OCI-LY7 (cell line): Measurements from ENCODE around the gene IPO11. TPM values are rescaled to one million over a fixed set of nuclear protein-coding genes. Genes with fewer than 3 reads are reported as not detected.

Experiments
- BruUV-seq: library from RNA; stranded (reverse); fragments of 400-500 nt; replicated peaks from 2 replicates; lab custom pipeline; 2021; lab: Mats Ljungman, UMichigan
- CTCF ChIA-PET: fragments of 300-600 bp; sonication (Branson Sonifier 250); formaldehyde crosslinking; loops from one replicate; lab custom pipeline; 2022; ENCODE audit warnings: antibody characterized with exemption; ENCODE audit not compliant: unreplicated experiment; lab: Charles Lee
- POLR2A ChIA-PET: fragments of 300-600 bp; sonication (Branson Sonifier 250); formaldehyde crosslinking; loops from one replicate; lab custom pipeline; 2022; ENCODE audit warnings: antibody characterized with exemption; lab: Charles Lee
- DNase-seq: peaks from one replicate; pipeline ENCODE4 v3.0.0-alpha.2; 2015; ENCODE audit warnings: low spot score
- H2AFZ ChIP-seq: fragments of 200-600 bp; sonication (generic), shearing (Covaris generic); 2 replicates; pipeline ENCODE4 v1.6.1; 2014; ENCODE audit warnings: mild to moderate bottlenecking, antibody characterized with exemption, low read length, moderate library complexity
- H3K27ac ChIP-seq: fragments of 200-600 bp; sonication (generic); 2 replicates; pipeline ENCODE4 v1.5.1; 2014; ENCODE audit warnings: mixed run types, low read depth, mild to moderate bottlenecking, moderate library complexity, low read length, inconsistent platforms; ENCODE audit not compliant: poor library complexity, severe bottlenecking
- H3K36me3 ChIP-seq: fragments of 200-600 bp; sonication (generic); 2 replicates; pipeline ENCODE4 v1.6.1; 2014; ENCODE audit warnings: mild to moderate bottlenecking, antibody characterized with exemption, low read length, moderate library complexity, mixed read lengths; ENCODE audit not compliant: insufficient read depth
- H3K4me1 ChIP-seq: fragments of 200-600 bp; sonication (generic); 2 replicates; pipeline ENCODE4 v1.5.1; 2014; ENCODE audit warnings: mild to moderate bottlenecking, low read length; ENCODE audit not compliant: insufficient read depth, poor library complexity, severe bottlenecking
- H3K4me2 ChIP-seq: fragments of 200-600 bp; sonication (generic); 2 replicates; pipeline ENCODE4 v1.6.1; 2014; ENCODE audit warnings: mild to moderate bottlenecking, low read length
- H3K4me3 ChIP-seq: fragments of 200-600 bp; sonication (generic); 2 replicates; pipeline ENCODE4 v1.5.1; 2014; ENCODE audit warnings: mild to moderate bottlenecking, low read depth, low read length; ENCODE audit not compliant: poor library complexity, severe bottlenecking
- H3K79me2 ChIP-seq: fragments of 200-600 bp; sonication (generic); 2 replicates; pipeline ENCODE4 v1.6.1; 2016; ENCODE audit warnings: low read depth, mild to moderate bottlenecking, low read length, moderate library complexity, mixed read lengths; ENCODE audit not compliant: insufficient read depth
- H3K9me2 ChIP-seq: fragments of 200-600 bp; sonication (generic); 2 replicates; pipeline ENCODE4 v1.6.1; 2016; ENCODE audit warnings: mild to moderate bottlenecking, low read length, mixed read lengths; ENCODE audit not compliant: insufficient read depth
- H3K9me3 ChIP-seq: fragments of 200-600 bp; sonication (generic); 2 replicates; pipeline ENCODE4 v1.6.1; 2014; ENCODE audit warnings: mild to moderate bottlenecking, mixed run types, low read length, mixed read lengths
- H4K20me1 ChIP-seq: fragments of 200-600 bp; sonication (generic); 2 replicates; pipeline ENCODE4 v1.6.1; 2014; ENCODE audit warnings: mild to moderate bottlenecking, antibody characterized with exemption, low read length, moderate library complexity, mixed read lengths; ENCODE audit not compliant: insufficient read depth
- EZH2phosphoT487 ChIP-seq: fragments of 200-600 bp; sonication (generic); IDR thresholded peaks from 2 replicates; pipeline ENCODE4 v1.6.1; 2018; ENCODE audit warnings: low read depth, borderline replicate concordance, mild to moderate bottlenecking, mixed run types, antibody characterized with exemption, low read length, moderate library complexity, mixed read lengths
- intact Hi-C: fragments of 100-400 bp; cut with micrococcal nuclease; formaldehyde crosslinking; loops from one replicate; pipeline ENCODE4 v1.10.0; 2022; ENCODE audit not compliant: unreplicated experiment
- total RNA-seq, 2 experiments: library from RNA; depleted of rRNA in 1 of 2; stranded (reverse); fragments of >200 nt in 1 of 2; shearing (Covaris generic) in 1 of 2; gene quantifications; 2 replicates each; pipeline ENCODE4 v1.2.3, GENCODE V29; 2014 to 2022
- TF ChIP-seq, protein P1 (sequence below): fragments of 200-600 bp; sonication (generic); conservative IDR thresholded peaks from 2 replicates; pipeline ENCODE4 v1.5.1; 2014; ENCODE audit warnings: mild to moderate bottlenecking, antibody characterized with exemption, low read length, moderate library complexity, mixed read lengths

IPO11 gene
- total RNA-seq, 2 experiments from 2014 or later, result 26.1 to 59.9 TPM

DNA sequence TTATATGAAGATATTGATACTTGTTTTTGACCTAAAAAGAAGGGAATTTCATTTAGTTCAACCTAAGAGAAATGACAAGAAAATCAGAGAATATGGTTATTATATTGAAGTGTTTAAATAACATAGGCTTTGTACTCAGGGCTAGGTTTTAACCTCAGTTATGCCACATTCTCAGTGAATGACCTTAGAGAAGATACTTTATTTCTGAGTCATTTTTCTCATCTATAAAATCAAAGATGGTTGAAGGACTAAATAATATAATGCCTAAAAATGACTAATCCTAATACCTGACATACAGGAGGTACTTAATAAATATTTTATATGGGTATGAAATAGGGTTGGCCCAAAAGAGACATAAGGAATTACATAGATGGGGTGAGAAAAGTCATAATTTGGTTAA, 41.2 kb upstream of the IPO11 start:
- no peak for TF ChIP-seq EZH2phosphoT487
- POLR2A ChIA-PET, result no interaction called here
- Histone ChIP-seq H3K9me3 (no peaks in the 10 kb centered on the region), H3K36me3 (peaks cover 91% of the 10 kb centered on the region), H3K4me1 (no peaks in the 10 kb centered on the region), H3K4me3 (no peak overlapping the region), H3K79me2 (no peaks in the 10 kb centered on the region), H2AFZ (no peak overlapping the region), H4K20me1 (no peaks in the 10 kb centered on the region), H3K27ac (no peak overlapping the region), H3K4me2 (no peak overlapping the region), H3K9me2 (no peaks in the 10 kb centered on the region)
- intact Hi-C loops, result no loop called here
- no peak for DNase-seq
- CTCF ChIA-PET, result no interaction called here
- BruUV-seq, result no TSS peak

DNA sequence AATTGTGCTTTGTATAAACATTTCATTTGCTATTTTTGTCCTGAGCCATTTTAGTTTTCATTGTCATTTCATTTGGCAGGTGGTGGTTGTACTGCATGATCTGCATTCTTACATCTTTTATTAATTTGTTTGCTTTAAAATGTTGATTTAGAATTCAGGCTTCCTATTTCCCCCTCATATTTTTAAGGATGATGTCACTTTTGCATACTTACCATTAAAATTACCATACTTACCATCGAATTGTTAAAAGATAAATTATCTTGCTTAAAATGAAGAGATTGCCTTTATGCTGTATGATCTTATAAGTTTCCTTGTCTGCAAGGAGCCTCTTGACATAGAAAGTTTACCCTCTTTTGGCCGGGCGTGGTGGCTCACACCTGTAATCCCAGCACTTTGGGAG, 40.0 kb upstream of the IPO11 start:
- CTCF ChIA-PET, result no interaction called here
- Histone ChIP-seq H3K4me3 (no peak overlapping the region), H3K36me3 (peaks cover 91% of the 10 kb centered on the region), H3K4me1 (no peaks in the 10 kb centered on the region), H2AFZ (no peak overlapping the region), H3K9me3 (no peaks in the 10 kb centered on the region), H4K20me1 (no peaks in the 10 kb centered on the region), H3K27ac (no peak overlapping the region), H3K79me2 (no peaks in the 10 kb centered on the region), H3K4me2 (no peak overlapping the region), H3K9me2 (no peaks in the 10 kb centered on the region)
- DNase-seq, result no peak
- no peak for TF ChIP-seq EZH2phosphoT487
- TF ChIP-seq, protein P1, sequence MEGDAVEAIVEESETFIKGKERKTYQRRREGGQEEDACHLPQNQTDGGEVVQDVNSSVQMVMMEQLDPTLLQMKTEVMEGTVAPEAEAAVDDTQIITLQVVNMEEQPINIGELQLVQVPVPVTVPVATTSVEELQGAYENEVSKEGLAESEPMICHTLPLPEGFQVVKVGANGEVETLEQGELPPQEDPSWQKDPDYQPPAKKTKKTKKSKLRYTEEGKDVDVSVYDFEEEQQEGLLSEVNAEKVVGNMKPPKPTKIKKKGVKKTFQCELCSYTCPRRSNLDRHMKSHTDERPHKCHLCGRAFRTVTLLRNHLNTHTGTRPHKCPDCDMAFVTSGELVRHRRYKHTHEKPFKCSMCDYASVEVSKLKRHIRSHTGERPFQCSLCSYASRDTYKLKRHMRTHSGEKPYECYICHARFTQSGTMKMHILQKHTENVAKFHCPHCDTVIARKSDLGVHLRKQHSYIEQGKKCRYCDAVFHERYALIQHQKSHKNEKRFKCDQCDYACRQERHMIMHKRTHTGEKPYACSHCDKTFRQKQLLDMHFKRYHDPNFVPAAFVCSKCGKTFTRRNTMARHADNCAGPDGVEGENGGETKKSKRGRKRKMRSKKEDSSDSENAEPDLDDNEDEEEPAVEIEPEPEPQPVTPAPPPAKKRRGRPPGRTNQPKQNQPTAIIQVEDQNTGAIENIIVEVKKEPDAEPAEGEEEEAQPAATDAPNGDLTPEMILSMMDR, result no peak
- POLR2A ChIA-PET, result no interaction called here
- BruUV-seq, result no TSS peak
- intact Hi-C loops, result no loop called here

DNA sequence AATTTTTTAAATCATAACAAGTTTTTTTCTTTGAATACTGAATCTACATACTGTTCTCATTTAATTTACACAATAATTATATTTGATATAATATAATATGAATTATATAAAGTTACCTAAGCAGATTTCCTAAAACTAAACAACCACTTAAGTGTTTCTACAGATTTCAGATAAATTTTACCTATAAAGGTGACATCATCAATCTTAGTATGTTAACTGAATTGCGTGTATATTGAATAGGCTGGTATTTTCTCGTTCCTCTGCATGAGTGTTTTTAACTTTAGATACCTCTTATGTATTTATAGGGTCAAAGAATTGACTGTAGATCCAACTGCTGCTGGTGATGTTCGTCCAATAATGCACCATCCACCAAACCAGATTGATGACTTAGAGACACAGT, 39.2 kb upstream of the IPO11 start:
- ChIA-PET CTCF (no interaction called here), POLR2A (no interaction called here)
- no peak for DNase-seq

More for the DNA sequence above, 39.2 kb upstream of the IPO11 start:
- intact Hi-C loops, result no loop called here
- Histone ChIP-seq H3K79me2 (no peaks in the 10 kb centered on the region), H3K4me1 (no peaks in the 10 kb centered on the region), H3K9me2 (no peaks in the 10 kb centered on the region), H4K20me1 (no peaks in the 10 kb centered on the region), H2AFZ (no peak overlapping the region), H3K9me3 (no peaks in the 10 kb centered on the region), H3K4me2 (no peak overlapping the region), H3K4me3 (no peak overlapping the region), H3K27ac (no peak overlapping the region), H3K36me3 (peaks cover 92% of the 10 kb centered on the region)
- no TSS peak for BruUV-seq
- no peak for TF ChIP-seq EZH2phosphoT487
- TF ChIP-seq, protein P1, result no peak
